SK-N-SH (cell line): ENCODE data around the gene NBEA. TPM values are rescaled to one million over a fixed set of nuclear protein-coding genes. Genes with fewer than 3 reads are reported as not detected.

Experiments used
- CTCF ChIA-PET: fragments of 300-600, 350-600 bp; formaldehyde crosslinking; extraction: SDS; loops from one replicate; lab custom pipeline; 2021; lab: Yijun Ruan, JAX
- POLR2A ChIA-PET: fragments of 350-600 bp; sonication (Branson Sonifier 250); formaldehyde crosslinking; extraction: SDS; loops from one replicate; lab custom pipeline; 2020; ENCODE audit warnings: antibody characterized with exemption, inconsistent platforms; lab: Yijun Ruan, JAX
- DNase-seq: peaks from one replicate; pipeline ENCODE4 v3.0.0; 2012
- H2AFZ ChIP-seq: fragments of 200-600 bp; sonication (generic); 2 replicates; pipeline ENCODE4 v1.8.1; 2016; ENCODE audit warnings: antibody characterized with exemption, mild to moderate bottlenecking, low read depth
- H3F3A ChIP-seq: fragments of 200-600 bp; sonication (generic); replicated peaks from 2 replicates; pipeline ENCODE3; 2016; ENCODE audit warnings: antibody characterized with exemption, mild to moderate bottlenecking; ENCODE audit not compliant: insufficient read depth
- H3K27ac ChIP-seq, 2 experiments: fragments of 200-500 bp in 1 of 2; fragments of 200-600 bp in 1 of 2; sonication (Bioruptor generic) in 1 of 2; sonication (generic), shearing (Covaris generic) in 1 of 2; 2 replicates each; pipeline versions ENCODE4 v1.5.1 to v1.6.1; 2014 to 2016; ENCODE audit warnings: low read depth in 2 of 2, inconsistent platforms in 1 of 2, low read length in 1 of 2, mild to moderate bottlenecking in 1 of 2, mixed read lengths in 1 of 2
- H3K27me3 ChIP-seq: fragments of 200-600 bp; sonication (generic), shearing (Covaris generic); 2 replicates; pipeline ENCODE4 v1.6.1; 2016; ENCODE audit warnings: mixed run types; ENCODE audit not compliant: insufficient read depth
- H3K36me3 ChIP-seq, 2 experiments: fragments of 200-500 bp in 1 of 2; fragments of 200-600 bp in 1 of 2; sonication (Bioruptor generic) in 1 of 2; sonication (generic) in 1 of 2; replicated peaks in 1 of 2; 2 replicates each; pipeline versions ENCODE3 to v1.5.1; 2014 to 2016; ENCODE audit warnings: low read length in 1 of 2, mild to moderate bottlenecking in 1 of 2; ENCODE audit not compliant: insufficient read depth in 2 of 2, control insufficient read depth in 1 of 2
- H3K4me1 ChIP-seq, 2 experiments: fragments of 200-500 bp in 1 of 2; fragments of 200-600 bp in 1 of 2; sonication (Bioruptor generic) in 1 of 2; sonication (generic), shearing (Covaris generic) in 1 of 2; 2 replicates each; pipeline versions ENCODE4 v1.5.1 to v1.6.1; 2014 to 2016; ENCODE audit warnings: low read depth in 1 of 2, low read length in 1 of 2, mixed run types in 1 of 2; ENCODE audit not compliant: insufficient read depth in 2 of 2, control insufficient read depth in 1 of 2
- H3K4me2 ChIP-seq: fragments of 200-600 bp; sonication (generic), shearing (Covaris generic); 2 replicates; pipeline ENCODE4 v1.6.1; 2017; ENCODE audit warnings: mixed run types
- H3K4me3 ChIP-seq, 2 experiments: fragments of 200-500 bp in 1 of 2; fragments of 200-600 bp in 1 of 2; sonication (Bioruptor generic) in 1 of 2; sonication (generic), shearing (Covaris generic) in 1 of 2; 2 replicates each; pipeline versions ENCODE4 v1.5.1 to v1.8.1; 2014 to 2016; ENCODE audit warnings: low read depth in 2 of 2, inconsistent platforms in 1 of 2, low read length in 1 of 2, mild to moderate bottlenecking in 1 of 2, mixed read lengths in 1 of 2, moderate library complexity in 1 of 2
- H3K79me2 ChIP-seq: fragments of 200-600 bp; sonication (generic); 2 replicates; pipeline ENCODE4 v1.8.1; 2017; ENCODE audit warnings: mild to moderate bottlenecking; ENCODE audit not compliant: insufficient read depth
- H3K9ac ChIP-seq: fragments of 200-600 bp; sonication (generic); 2 replicates; pipeline ENCODE4 v1.6.1; 2017; ENCODE audit warnings: mixed run types
- H3K9me2 ChIP-seq: fragments of 200-600 bp; sonication (generic); 2 replicates; pipeline ENCODE4 v1.6.1; 2017; ENCODE audit warnings: mixed run types
- H3K9me3 ChIP-seq: fragments of 200-600 bp; sonication (generic); 2 replicates; pipeline ENCODE4 v1.6.1; 2017; ENCODE audit warnings: mixed run types, mild to moderate bottlenecking, moderate library complexity
- H4K20me1 ChIP-seq: fragments of 200-600 bp; sonication (generic); 2 replicates; pipeline ENCODE4 v1.6.1; 2017; ENCODE audit warnings: mild to moderate bottlenecking, mixed run types; ENCODE audit not compliant: insufficient read depth
- EP300 ChIP-seq, 2 experiments: IDR thresholded peaks; 2 replicates each; pipeline versions ENCODE4 v1.4.0 to v1.6.1; 2012; ENCODE audit warnings: borderline replicate concordance in 1 of 2, low read depth in 1 of 2, low read length in 1 of 2
- EZH2phosphoT487 ChIP-seq: fragments of 200-600 bp; sonication (generic); IDR thresholded peaks from 2 replicates; pipeline ENCODE4 v1.6.1; 2017; ENCODE audit warnings: low read depth, mixed run types, mild to moderate bottlenecking, antibody characterized with exemption, moderate library complexity, borderline replicate concordance
- GABPA ChIP-seq: IDR thresholded peaks from 2 replicates; pipeline ENCODE4 v1.4.0; 2012; ENCODE audit warnings: low read depth, mild to moderate bottlenecking
- RCOR1 ChIP-seq: fragments of 150-350 bp; IDR thresholded peaks from 2 replicates; pipeline ENCODE4 v1.6.1; 2017; ENCODE audit warnings: antibody characterized with exemption, low read length
- RXRA ChIP-seq: IDR thresholded peaks from 2 replicates; pipeline ENCODE4 v1.4.0; 2012; ENCODE audit warnings: low read depth, mild to moderate bottlenecking, borderline replicate concordance
- SMC3 ChIP-seq: IDR thresholded peaks from 2 replicates; pipeline ENCODE4 v1.6.1; 2012; ENCODE audit warnings: low read depth, low read length, improper control_type of control experiment
- YY1 ChIP-seq: IDR thresholded peaks from 2 replicates; pipeline ENCODE4 v1.4.0; 2012; ENCODE audit warnings: low read depth, mild to moderate bottlenecking
- WGBS: methylation state at CpG from one replicate; pipeline ENCODE4 v1.1.6; 2017; ENCODE audit warnings: low lambda C conversion rate; 5-methylcytosine and 5-hydroxymethylcytosine counted together
- polyA plus RNA-seq, 3 experiments: library from polyadenylated mRNA; depleted of rRNA; stranded (reverse); fragments of >200 nt; gene quantifications; 2 replicates each; pipeline ENCODE4 v1.2.3, GENCODE V29; 2012
- TF ChIP-seq, protein P1 (sequence below): IDR thresholded peaks from 2 replicates; pipeline ENCODE4; 2012
- TF ChIP-seq, protein P2 (sequence below): IDR thresholded peaks from 2 replicates; pipeline ENCODE4 v1.4.0; 2012; ENCODE audit warnings: low read depth, borderline replicate concordance
- TF ChIP-seq, protein P3 (sequence below): IDR thresholded peaks from 2 replicates; pipeline ENCODE4 v1.4.0; 2012; ENCODE audit warnings: low read depth, borderline replicate concordance

NBEA gene
- polyA plus RNA-seq, 1 of the 3 experiments (the other 2 are of a cell fraction), result 12.3 TPM

DNA sequence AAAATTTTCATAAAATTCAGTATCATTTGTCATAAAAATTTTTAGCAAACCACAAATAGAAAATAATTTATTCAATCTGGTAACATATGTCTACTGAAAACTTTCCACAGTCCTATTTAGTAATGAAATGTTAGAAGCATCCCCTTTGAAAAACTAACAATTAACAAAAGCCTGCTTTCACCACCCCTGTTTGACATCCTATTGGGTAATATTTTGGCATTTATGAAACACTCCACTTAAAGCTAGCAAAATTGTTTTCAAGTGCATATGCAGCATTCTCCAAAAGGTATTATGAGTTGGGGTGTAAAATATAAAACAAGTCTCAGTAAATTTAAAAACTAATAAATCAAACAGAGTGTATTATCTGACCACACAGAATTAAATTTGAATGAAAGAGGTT is 189.4 kb downstream of the NBEA start:
- Histone ChIP-seq H3K9me3 (no peaks in the 10 kb centered on the region), H4K20me1 (no peaks in the 10 kb centered on the region), H3K9me2 (no peaks in the 10 kb centered on the region), H3K4me3 (no peak overlapping the region), H3K4me2 (no peak overlapping the region), H3F3A (no peaks in the 10 kb centered on the region), H3K36me3 (no peaks in the 10 kb centered on the region), H3K27me3 (no peaks in the 10 kb centered on the region), H2AFZ (no peak overlapping the region), H3K4me1 (no peaks in the 10 kb centered on the region), H3K27ac (no peak overlapping the region), H3K79me2 (no peaks in the 10 kb centered on the region), H3K9ac (no peak overlapping the region)
- TF ChIP-seq EP300 (IDR thresholded peaks at IDR 0.05; ENCODE audit: borderline replicate concordance in 1 of 2, low read depth in 1 of 2, low read length in 1 of 2) (no peak), RCOR1 (no peak), EZH2phosphoT487 (no peak), GABPA (no peak)
- TF ChIP-seq, protein P1, sequence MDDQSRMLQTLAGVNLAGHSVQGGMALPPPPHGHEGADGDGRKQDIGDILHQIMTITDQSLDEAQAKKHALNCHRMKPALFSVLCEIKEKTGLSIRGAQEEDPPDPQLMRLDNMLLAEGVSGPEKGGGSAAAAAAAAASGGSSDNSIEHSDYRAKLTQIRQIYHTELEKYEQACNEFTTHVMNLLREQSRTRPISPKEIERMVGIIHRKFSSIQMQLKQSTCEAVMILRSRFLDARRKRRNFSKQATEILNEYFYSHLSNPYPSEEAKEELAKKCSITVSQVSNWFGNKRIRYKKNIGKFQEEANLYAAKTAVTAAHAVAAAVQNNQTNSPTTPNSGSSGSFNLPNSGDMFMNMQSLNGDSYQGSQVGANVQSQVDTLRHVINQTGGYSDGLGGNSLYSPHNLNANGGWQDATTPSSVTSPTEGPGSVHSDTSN, result no peak
- ChIA-PET CTCF (no interaction called here), POLR2A (no interaction called here)
- no peak for DNase-seq

DNA sequence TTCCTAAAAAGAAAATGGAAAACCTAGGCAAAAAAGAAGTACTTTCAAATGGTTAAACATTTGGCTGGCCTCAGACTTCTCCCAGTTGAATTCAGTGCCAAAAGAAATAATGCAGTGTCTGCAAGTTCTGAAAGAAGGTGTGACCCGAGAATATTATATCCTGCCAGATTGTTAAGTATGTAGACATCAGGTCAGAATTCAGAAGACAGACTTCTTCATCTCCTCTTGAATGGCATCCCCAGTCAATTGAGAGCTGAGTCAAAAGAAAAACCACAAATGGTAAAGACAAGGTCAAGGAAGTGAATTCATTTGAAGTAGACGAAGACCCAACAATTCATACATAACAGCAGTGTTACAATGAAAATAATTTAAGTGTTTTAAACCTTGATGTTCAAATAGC is 194.5 kb downstream of the NBEA start:
- TF ChIP-seq SMC3 (no peak), RXRA (no peak), YY1 (no peak)
- TF ChIP-seq, protein P2, sequence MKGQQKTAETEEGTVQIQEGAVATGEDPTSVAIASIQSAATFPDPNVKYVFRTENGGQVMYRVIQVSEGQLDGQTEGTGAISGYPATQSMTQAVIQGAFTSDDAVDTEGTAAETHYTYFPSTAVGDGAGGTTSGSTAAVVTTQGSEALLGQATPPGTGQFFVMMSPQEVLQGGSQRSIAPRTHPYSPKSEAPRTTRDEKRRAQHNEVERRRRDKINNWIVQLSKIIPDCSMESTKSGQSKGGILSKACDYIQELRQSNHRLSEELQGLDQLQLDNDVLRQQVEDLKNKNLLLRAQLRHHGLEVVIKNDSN, result no peak
- TF ChIP-seq, protein P3, sequence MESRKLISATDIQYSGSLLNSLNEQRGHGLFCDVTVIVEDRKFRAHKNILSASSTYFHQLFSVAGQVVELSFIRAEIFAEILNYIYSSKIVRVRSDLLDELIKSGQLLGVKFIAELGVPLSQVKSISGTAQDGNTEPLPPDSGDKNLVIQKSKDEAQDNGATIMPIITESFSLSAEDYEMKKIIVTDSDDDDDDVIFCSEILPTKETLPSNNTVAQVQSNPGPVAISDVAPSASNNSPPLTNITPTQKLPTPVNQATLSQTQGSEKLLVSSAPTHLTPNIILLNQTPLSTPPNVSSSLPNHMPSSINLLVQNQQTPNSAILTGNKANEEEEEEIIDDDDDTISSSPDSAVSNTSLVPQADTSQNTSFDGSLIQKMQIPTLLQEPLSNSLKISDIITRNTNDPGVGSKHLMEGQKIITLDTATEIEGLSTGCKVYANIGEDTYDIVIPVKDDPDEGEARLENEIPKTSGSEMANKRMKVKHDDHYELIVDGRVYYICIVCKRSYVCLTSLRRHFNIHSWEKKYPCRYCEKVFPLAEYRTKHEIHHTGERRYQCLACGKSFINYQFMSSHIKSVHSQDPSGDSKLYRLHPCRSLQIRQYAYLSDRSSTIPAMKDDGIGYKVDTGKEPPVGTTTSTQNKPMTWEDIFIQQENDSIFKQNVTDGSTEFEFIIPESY, result no peak
- TF ChIP-seq, all 33 proteins: peak for 0
- ChIA-PET POLR2A (no interaction called here), CTCF (no interaction called here)
- 89% methylated on average over 2 of the region's 2 CpGs for WGBS
- H3K4me1 ChIP-seq, result peaks cover 0 to 4% of the 10 kb centered on the region in 2 experiments; a peak in 2 of 4 replicates
- no peaks in the 10 kb centered on the region for H3K36me3 ChIP-seq
- H3K27ac ChIP-seq, result no peak overlapping the region
- no peaks in the 10 kb centered on the region for H3K79me2 ChIP-seq
- H3K9ac ChIP-seq, result no peak overlapping the region
- H3K9me2 ChIP-seq, result no peaks in the 10 kb centered on the region; the same call in 1 of the 2 replicates
- DNase-seq, result no peak
- no peaks in the 10 kb centered on the region for H4K20me1 ChIP-seq
- H3K9me3 ChIP-seq, result no peaks in the 10 kb centered on the region
- no peak overlapping the region for H2AFZ ChIP-seq
- no peak overlapping the region for H3K4me2 ChIP-seq
- no peak overlapping the region for H3K4me3 ChIP-seq
- peaks cover 12% of the 10 kb centered on the region for H3F3A ChIP-seq
- H3K27me3 ChIP-seq, result no peaks in the 10 kb centered on the region
